HEK293T (cell line): ENCODE results near the gene TULP3.
"Not testable (repeated sequence)": the region's sequence is repeated elsewhere in the genome, so short reads cannot be mapped to it uniquely, and the experiment has no call there.

Experiments
- CTCF ChIA-PET: fragments of 350-600 bp; formaldehyde crosslinking; extraction: SDS; loops from one replicate; lab custom pipeline; 2021; ENCODE audit warnings: antibody characterized with exemption, inconsistent platforms; lab: Yijun Ruan, JAX
- POLR2A ChIA-PET: fragments of 350-600 bp; formaldehyde crosslinking; extraction: SDS; loops from one replicate; lab custom pipeline; 2020; ENCODE audit warnings: antibody characterized with exemption, inconsistent platforms; lab: Yijun Ruan, JAX
- DNase-seq: peaks from one replicate; pipeline ENCODE4 v3.0.0; 2012; ENCODE audit warnings: mixed read lengths; ENCODE audit errors: extremely low spot score
- ARNT ChIP-seq: fragments of 450-650 bp; IDR thresholded peaks from 2 replicates; pipeline ENCODE4 v1.6.1; 2017; ENCODE audit warnings: mild to moderate bottlenecking
- BHLHE40 ChIP-seq: fragments of 450-650 bp; IDR thresholded peaks from 2 replicates; pipeline ENCODE4 v1.6.1; 2016; ENCODE audit warnings: mild to moderate bottlenecking, moderate library complexity, borderline replicate concordance
- CTBP1 ChIP-seq: fragments of 450-650 bp; IDR thresholded peaks from 2 replicates; pipeline ENCODE4 v1.6.1; 2016; ENCODE audit warnings: borderline replicate concordance
- ELF4 ChIP-seq: fragments of 450-650 bp; IDR thresholded peaks from 2 replicates; pipeline ENCODE4 v1.6.1; 2017; ENCODE audit warnings: antibody characterized with exemption
- FOXA1 ChIP-seq: fragments of 450-650 bp; IDR thresholded peaks from 2 replicates; pipeline ENCODE4 v1.6.1; 2016; ENCODE audit warnings: mild to moderate bottlenecking
- FOXK2 ChIP-seq: fragments of 450-650 bp; IDR thresholded peaks from 2 replicates; pipeline ENCODE4 v1.6.1; 2016; ENCODE audit warnings: mild to moderate bottlenecking
- FOXM1 ChIP-seq: fragments of 450-650 bp; IDR thresholded peaks from 2 replicates; pipeline ENCODE4 v1.6.1; 2017; ENCODE audit warnings: mild to moderate bottlenecking, borderline replicate concordance
- HDGF ChIP-seq: fragments of 450-650 bp; IDR thresholded peaks from 2 replicates; pipeline ENCODE4 v1.6.1; 2017; ENCODE audit warnings: antibody characterized with exemption, borderline replicate concordance
- L3MBTL2 ChIP-seq: fragments of 450-650 bp; conservative IDR thresholded peaks from 2 replicates; pipeline ENCODE4 v1.6.1; 2016; ENCODE audit warnings: mild to moderate bottlenecking
- LEF1 ChIP-seq: fragments of 450-650 bp; IDR thresholded peaks from 2 replicates; pipeline ENCODE4 v1.6.1; 2017; ENCODE audit warnings: mild to moderate bottlenecking, borderline replicate concordance
- NFRKB ChIP-seq: fragments of 450-650 bp; IDR thresholded peaks from 2 replicates; pipeline ENCODE4 v1.6.1; 2016; ENCODE audit warnings: mild to moderate bottlenecking, moderate library complexity
- PKNOX1 ChIP-seq: fragments of 450-650 bp; IDR thresholded peaks from 2 replicates; pipeline ENCODE4 v1.6.1; 2016
- SP1 ChIP-seq: fragments of 450-650 bp; IDR thresholded peaks from 2 replicates; pipeline ENCODE4 v1.6.1; 2017
- SUZ12 ChIP-seq: fragments of 450-650 bp; IDR thresholded peaks from 2 replicates; pipeline ENCODE4 v1.6.1; 2016; ENCODE audit warnings: mild to moderate bottlenecking
- TARDBP ChIP-seq: fragments of 450-650 bp; IDR thresholded peaks from 2 replicates; pipeline ENCODE4 v1.6.1; 2016
- ZNF384 ChIP-seq: fragments of 450-650 bp; IDR thresholded peaks from 2 replicates; pipeline ENCODE4 v1.6.1; 2016

Gene TULP3

GRCh38 chr12:2857021-2857431 lies 33.7 kb upstream of the TULP3 start, which contains the start of gene TEX52:
Gene TEX52, minus strand, starts transcription at chr12:2857039. Its CDS starts 13 bp downstream, at chr12:2857026.
- ChIA-PET CTCF (interaction anchor here (1.0 to 1.4 kb wide), 3 partner anchors 11 to 177 kb away, joined by 3 to 5 read pairs (median 4); no protein-coding TSS in a partner anchor), POLR2A (interaction anchor here (1.5 kb wide), 1 partner anchor 11 kb away, joined by 4 read pairs; no protein-coding TSS in a partner anchor)
- TF ChIP-seq BHLHE40: no peak
- TF ChIP-seq CTBP1: no peak
- TF ChIP-seq ZNF384: no peak
- no peak for TF ChIP-seq FOXA1
- no peak for TF ChIP-seq NFRKB
- TF ChIP-seq L3MBTL2: no peak
- no peak for TF ChIP-seq ARNT
- TF ChIP-seq SUZ12: no peak
- TF ChIP-seq ELF4: no peak
- TF ChIP-seq FOXK2: no peak
- no peak for TF ChIP-seq FOXM1
- DNase-seq: no peak

GRCh38 chr12:2857576-2857975 lies 33.1 kb upstream of the TULP3 start:
- no peak for DNase-seq
- POLR2A ChIA-PET: interaction anchor here (1.5 kb wide), 1 partner anchor 11 kb away, joined by 4 read pairs; no protein-coding TSS in a partner anchor
- CTCF ChIA-PET: interaction anchor here (1.2 to 1.4 kb wide), 3 partner anchors 11 to 177 kb away, joined by 3 to 5 read pairs (median 3); no protein-coding TSS in a partner anchor
- TF ChIP-seq HDGF (no peak), BHLHE40 (no peak), FOXA1 (no peak), LEF1 (no peak)

- CTCF ChIA-PET: interaction anchor here (1.3 kb wide), 1 partner anchor 12 kb away, joined by 3 read pairs; no protein-coding TSS in a partner anchor
- TF ChIP-seq FOXK2 (no peak), PKNOX1 (no peak), ELF4 (no peak), BHLHE40 (no peak), FOXM1 (no peak), TARDBP (no peak)
- POLR2A ChIA-PET: interaction anchor here (1.5 kb wide), 1 partner anchor 12 kb away, joined by 4 read pairs; no protein-coding TSS in a partner anchor
- DNase-seq: no peak
Observed at GRCh38 chr12:2858334-2858733, 32.4 kb upstream of the TULP3 start.

- CTCF ChIA-PET: interaction anchor here (1.3 kb wide), 1 partner anchor 13 kb away, joined by 3 read pairs; no protein-coding TSS in a partner anchor
- no peak for TF ChIP-seq TARDBP
- no peak for TF ChIP-seq FOXM1
- TF ChIP-seq FOXA1: no peak
- TF ChIP-seq SP1: no peak
- TF ChIP-seq FOXK2: no peak
- TF ChIP-seq BHLHE40: no peak
- TF ChIP-seq SUZ12: no peak
- no peak for TF ChIP-seq ZNF384
- TF ChIP-seq ELF4: no peak
- TF ChIP-seq CTBP1: no peak
- no peak for TF ChIP-seq PKNOX1
- TF ChIP-seq L3MBTL2: no peak
- TF ChIP-seq HDGF: no peak
- no peak for TF ChIP-seq LEF1
- no peak for TF ChIP-seq NFRKB
- TF ChIP-seq ARNT: no peak
Observed at GRCh38 chr12:2858944-2859421, 31.7 kb upstream of the TULP3 start.

GRCh38 chr12:2860170-2860569 lies 30.5 kb upstream of the TULP3 start:
- no peak for TF ChIP-seq ARNT
- TF ChIP-seq FOXK2: no peak
- no peak for TF ChIP-seq PKNOX1
- TF ChIP-seq SP1: no peak
- TF ChIP-seq NFRKB: no peak
- no peak for TF ChIP-seq FOXM1
- no peak for TF ChIP-seq ZNF384
- CTCF ChIA-PET: no interaction called here
- POLR2A ChIA-PET: no interaction called here
- no peak for DNase-seq

More at GRCh38 chr12:2858944-2859421, 31.7 kb upstream of the TULP3 start:
- POLR2A ChIA-PET: no interaction called here
- no peak for DNase-seq

GRCh38 chr12:2862876-2863275 lies 27.8 kb upstream of the TULP3 start:
- DNase-seq: no peak
- TF ChIP-seq FOXA1 (no peak), PKNOX1 (no peak), SUZ12 (no peak), LEF1 (no peak), NFRKB (no peak), L3MBTL2 (no peak), FOXK2 (no peak), BHLHE40 (no peak), CTBP1 (no peak)
- POLR2A ChIA-PET: interaction anchor here (1.3 kb wide), 1 partner anchor 14 kb away, joined by 3 read pairs; the partner anchor contains the start of genes FOXM1 and RHNO1
- CTCF ChIA-PET: no interaction called here

- not testable (repeated sequence) for DNase-seq
- POLR2A ChIA-PET: interaction anchor here (1.3 to 2.0 kb wide), 2 partner anchors 13 to 14 kb away, joined by 3 to 10 read pairs; partner anchors contain the start of genes FOXM1 and RHNO1
- CTCF ChIA-PET: interaction anchor here (1.3 kb wide), 1 partner anchor 10 kb away, joined by 4 read pairs; no protein-coding TSS in a partner anchor
Observed at GRCh38 chr12:2863402-2863801, 27.3 kb upstream of the TULP3 start.
